Heart right ventricle (tissue), 16 donors: ENCODE results near the gene ABLIM2. TPM values are rescaled to one million over a fixed set of nuclear protein-coding genes. Genes with fewer than 3 reads are reported as not detected.

Source experiments
- ATAC-seq, 8 donors: fragments of 200-7000 bp; cut with Tn5 transposase; one replicate each; pipeline ENCODE4 v1.9.1; 2020; ENCODE audit warnings: mild to moderate bottlenecking in 8 of 8, moderate library complexity in 8 of 8, moderate number of reproducible peaks in 1 of 8
- DNase-seq, 2 donors: peaks; one replicate each; pipeline ENCODE4 v3.0.0-alpha.2; 2020
- H3K27ac ChIP-seq, 10 donors: fragments of 200-600 bp; sonication (generic) in 2 of 10; one replicate each; pipeline versions ENCODE4 v1.5.0 to v1.8.0; 2020 to 2022; ENCODE audit warnings: mild to moderate bottlenecking in 3 of 10
- H3K27me3 ChIP-seq, 7 donors: fragments of 200-600 bp; one replicate each; pipeline ENCODE4 v1.8.0; 2021 to 2022; ENCODE audit warnings: mild to moderate bottlenecking in 2 of 7
- H3K36me3 ChIP-seq, 9 donors: fragments of 200-600 bp; sonication (generic) in 1 of 9; one replicate each; pipeline versions ENCODE4 v1.5.0 to v1.8.0; 2020 to 2022; ENCODE audit warnings: mild to moderate bottlenecking in 2 of 9
- H3K4me1 ChIP-seq, 9 donors: fragments of 200-600 bp; sonication (generic) in 1 of 9; one replicate each; pipeline versions ENCODE4 v1.5.0 to v1.8.0; 2020 to 2022; ENCODE audit warnings: mild to moderate bottlenecking in 4 of 9
- H3K4me3 ChIP-seq, 10 donors: fragments of 200-600 bp; sonication (generic) in 2 of 10; one replicate each; pipeline versions ENCODE4 v1.5.0 to v1.8.0; 2020 to 2022; ENCODE audit warnings: mild to moderate bottlenecking in 7 of 10, moderate library complexity in 2 of 10
- H3K9me3 ChIP-seq, 11 donors: fragments of 200-600 bp in 10 of 11; sonication (generic) in 2 of 11; one replicate each; pipeline versions ENCODE4 v1.5.0 to v1.8.0; 2013 to 2022; ENCODE audit warnings: mild to moderate bottlenecking in 2 of 11, control low read depth in 1 of 11, moderate library complexity in 1 of 11
- WGBS, 2 donors: extraction: QIAGEN DNeasy Blood & Tissue Kit; methylation state at CpG; one replicate each; pipeline ENCODE4 v1.1.7; 2013; ENCODE audit warnings: inconsistent platforms in 1 of 2; 5-methylcytosine and 5-hydroxymethylcytosine counted together
- intact Hi-C, 10 donors: fragments of 100-400 bp; cut with DNase I; formaldehyde crosslinking; loops; one replicate each; pipeline versions ENCODE4 v1.11.1 to v1.14.2; 2022
- polyA plus RNA-seq, 2 donors: library from polyadenylated mRNA; stranded (reverse); fragments of 200-250 nt; gene quantifications; one replicate each; pipeline ENCODE4 v1.2.3, GENCODE V29; 2013
- total RNA-seq, 10 donors: library from RNA; stranded (reverse); fragmentation: NEBNext Ultra II Directional in 3 of 10; extraction: Animal tissue kit (Norgen Biotek cat#: 25700) in 3 of 10; gene quantifications; one replicate each; pipeline versions ENCODE4 v1.2.1 to v1.2.4, GENCODE V29; 2021 to 2023
- TF ChIP-seq, protein P1 (sequence below), 9 donors: fragments of 200-600 bp; sonication (generic) in 2 of 9; IDR thresholded peaks; one replicate each; pipeline versions ENCODE4 v1.5.0 to v1.8.0; 2021 to 2022; ENCODE audit warnings: antibody characterized with exemption in 9 of 9, mild to moderate bottlenecking in 5 of 9, moderate library complexity in 1 of 9
- donor health status: Arrhythmogenic right ventricular cardiomyopathy.
- donor health status: ischemic (EF 13 %, LVEDD 7.1; RV severe dilation, severe dysfunction).
- donor health status: healthy with polysubstance abuse.
- donor health status: DM: no; HTN: yes; CAD: no.
- donor health status: DM: no; HTN: no; CAD: no.
- donor health status: ischemic (EF 25% LVEDD 6.9; RV normal size, moderate dysfunction).
- donor health status: ischemic (EF 25% LVEDD 5.7; RV mildly dilated, moderate dysfunction).
- donor health status: healthy.
- donor health status: DM: yes; HTN: yes; CAD: no.
- donor health status: Ischemic cardiomyopathy.
- donor health status: ischemic (EF 35%, LVEDD 5.7; RV mildly dilated, moderate dysfunction).
- donor health status: nonischemic (EF 11% LVEDD 7.7; RV severe dilation, severe dysfunction).
- donor health status: DM: yes; HTN: yes; CAD: no.
- donor health status: PGD.
- donor health status: ischemic (EF 29% LVEDD 5.4; RV normal size, mild dysfunction).
- donor health status: nonischemic (EF 23%, LVEDD 6.1; RV moderate dilation, normal function).

ABLIM2 gene
- total and polyA plus RNA-seq, 12 donors = 7.2 to 27.8 (median 17.6) TPM

DNA sequence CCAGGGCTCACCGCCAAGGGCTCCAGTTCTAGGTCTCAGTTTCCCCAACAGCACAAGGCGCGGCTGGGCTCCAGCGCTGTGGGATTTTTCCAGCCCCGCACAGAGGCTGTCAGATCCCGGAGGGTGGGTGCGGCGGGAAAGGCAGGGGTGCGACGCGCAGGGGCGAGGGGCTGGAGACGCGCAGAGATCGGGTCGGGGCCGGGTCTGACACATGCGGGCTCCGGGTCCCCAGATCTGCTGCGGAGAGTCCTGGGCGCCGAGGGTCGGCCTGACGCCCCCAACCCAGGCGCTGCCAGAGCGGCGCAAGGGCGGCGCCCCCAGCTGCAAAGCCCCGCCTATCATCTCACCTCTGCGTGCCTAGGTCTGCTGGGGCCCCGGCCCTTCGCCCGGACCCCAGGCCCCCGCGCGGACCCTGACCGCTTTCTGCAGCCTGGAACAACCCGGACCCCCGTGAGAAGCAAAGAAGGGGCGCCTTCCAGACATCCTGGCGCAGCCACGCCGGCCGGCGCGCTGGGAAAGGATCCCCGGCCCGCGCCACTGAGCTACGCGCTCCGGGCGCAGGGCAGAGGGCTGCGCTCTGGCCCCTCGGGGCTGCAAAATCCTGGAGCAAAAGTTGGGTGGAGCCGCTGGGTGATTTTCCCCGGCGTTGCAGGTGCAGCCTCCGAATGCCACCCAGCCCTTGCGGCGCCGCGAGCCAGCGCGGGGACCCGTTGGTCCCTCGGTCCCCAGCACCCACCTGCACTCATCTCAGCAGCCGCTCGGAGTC lies 486 bp downstream of the ABLIM2 start:
- TF ChIP-seq, protein P1, sequence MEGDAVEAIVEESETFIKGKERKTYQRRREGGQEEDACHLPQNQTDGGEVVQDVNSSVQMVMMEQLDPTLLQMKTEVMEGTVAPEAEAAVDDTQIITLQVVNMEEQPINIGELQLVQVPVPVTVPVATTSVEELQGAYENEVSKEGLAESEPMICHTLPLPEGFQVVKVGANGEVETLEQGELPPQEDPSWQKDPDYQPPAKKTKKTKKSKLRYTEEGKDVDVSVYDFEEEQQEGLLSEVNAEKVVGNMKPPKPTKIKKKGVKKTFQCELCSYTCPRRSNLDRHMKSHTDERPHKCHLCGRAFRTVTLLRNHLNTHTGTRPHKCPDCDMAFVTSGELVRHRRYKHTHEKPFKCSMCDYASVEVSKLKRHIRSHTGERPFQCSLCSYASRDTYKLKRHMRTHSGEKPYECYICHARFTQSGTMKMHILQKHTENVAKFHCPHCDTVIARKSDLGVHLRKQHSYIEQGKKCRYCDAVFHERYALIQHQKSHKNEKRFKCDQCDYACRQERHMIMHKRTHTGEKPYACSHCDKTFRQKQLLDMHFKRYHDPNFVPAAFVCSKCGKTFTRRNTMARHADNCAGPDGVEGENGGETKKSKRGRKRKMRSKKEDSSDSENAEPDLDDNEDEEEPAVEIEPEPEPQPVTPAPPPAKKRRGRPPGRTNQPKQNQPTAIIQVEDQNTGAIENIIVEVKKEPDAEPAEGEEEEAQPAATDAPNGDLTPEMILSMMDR (IDR thresholded peaks at IDR 0.05) = no peak
- no peaks in the 10 kb centered on the region for H3K9me3 ChIP-seq
- peaks cover 9 to 38% (median 23%) of the 10 kb centered on the region in 9 donors for H3K4me1 ChIP-seq
- H3K27ac ChIP-seq = peak overlapping the region in 6 of 10 donors; percentile 34 to 58 (median 46)
- intact Hi-C loops = loop anchor here in 1 of 10 donors (5.0 kb wide), 1 partner anchor 106 kb away; no protein-coding TSS in a partner anchor
- DNase-seq (no peak), ATAC-seq (peak in 2 of 8 donors; percentile 1 to 5)
- no peaks in the 10 kb centered on the region for H3K36me3 ChIP-seq
- WGBS, 2 donors = 2 to 3% methylated on average over 66 to 70 of the region's 70 CpGs
- H3K4me3 ChIP-seq = peak overlapping the region; percentile 59 to 97 (median 90)
- peaks cover 0 to 22% (median 6%) of the 10 kb centered on the region in 7 donors for H3K27me3 ChIP-seq

DNA sequence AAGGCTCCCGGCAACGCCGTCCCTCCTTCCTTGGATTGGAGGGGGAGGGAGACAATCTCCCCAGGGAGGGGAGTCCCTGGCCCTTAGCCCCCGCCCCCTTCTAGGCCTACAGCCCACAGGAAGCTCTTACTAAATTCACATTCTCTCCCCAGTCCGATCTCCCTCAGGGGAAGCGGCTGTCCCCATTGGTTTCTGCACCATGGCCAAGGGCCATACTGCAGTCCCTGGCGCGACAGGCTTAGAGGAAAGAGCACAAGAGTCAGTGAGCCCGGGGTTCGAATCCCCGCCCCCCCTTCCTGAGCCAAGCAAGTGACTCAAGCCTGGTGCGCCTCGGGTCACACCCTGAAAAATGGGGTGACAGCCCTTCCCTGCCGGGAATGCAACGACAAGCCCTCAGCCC lies 1.1 kb downstream of the ABLIM2 start:
- ATAC-seq (peak; percentile 2 to 46 (median 3)), DNase-seq (peak; percentile 63 to 79)
- Histone ChIP-seq H3K36me3 (no peaks in the 10 kb centered on the region), H3K27ac (peak overlapping the region in 2 of 10 donors; percentile 34 to 49), H3K9me3 (no peaks in the 10 kb centered on the region), H3K27me3 (peaks cover 0 to 22% (median 6%) of the 10 kb centered on the region in 7 donors), H3K4me1 (peaks cover 9 to 44% (median 25%) of the 10 kb centered on the region in 9 donors), H3K4me3 (peak overlapping the region; percentile 59 to 97 (median 90))
- TF ChIP-seq, protein P1 (IDR thresholded peaks at IDR 0.05) = no peak
- intact Hi-C loops = loop anchor here in 1 of 10 donors (5.0 kb wide), 1 partner anchor 105 kb away; no protein-coding TSS in a partner anchor
- whole genome bisulfite sequencing, 2 donors = 28 to 36% methylated on average over 15 of the region's 15 CpGs

DNA sequence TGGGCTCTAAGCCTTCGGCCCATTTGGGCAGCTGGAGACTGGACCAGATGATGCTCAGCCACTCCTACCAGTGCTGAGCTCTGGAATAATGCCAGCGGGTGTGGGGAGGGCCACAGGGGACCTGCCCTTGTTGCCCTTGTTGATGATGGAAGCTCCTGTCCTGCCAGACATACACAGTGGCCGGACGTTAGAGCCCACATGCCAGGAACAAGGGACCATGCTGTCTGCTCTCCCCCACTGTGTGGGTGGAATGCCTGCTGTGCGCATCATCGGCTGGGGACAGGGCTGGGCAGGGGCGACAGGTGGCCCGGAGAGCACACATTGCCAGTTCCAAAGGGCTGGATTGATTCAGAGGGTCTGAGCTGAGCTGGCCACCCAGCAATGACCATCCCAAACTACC lies 2.0 kb downstream of the ABLIM2 start:
- Histone ChIP-seq H3K36me3 (no peaks in the 10 kb centered on the region), H3K27me3 (peaks cover 0 to 22% (median 6%) of the 10 kb centered on the region in 7 donors), H3K4me1 (peaks cover 9 to 51% (median 28%) of the 10 kb centered on the region in 9 donors), H3K9me3 (no peaks in the 10 kb centered on the region), H3K4me3 (no peak overlapping the region), H3K27ac (no peak overlapping the region)
- intact Hi-C loops = loop anchor here in 1 of 10 donors (5.0 kb wide), 1 partner anchor 104 kb away; no protein-coding TSS in a partner anchor
- WGBS, 2 donors = 55 to 58% methylated on average over 8 of the region's 8 CpGs
- ATAC-seq = no peak
- DNase-seq = no peak
- TF ChIP-seq, protein P1 (IDR thresholded peaks at IDR 0.05) = no peak

DNA sequence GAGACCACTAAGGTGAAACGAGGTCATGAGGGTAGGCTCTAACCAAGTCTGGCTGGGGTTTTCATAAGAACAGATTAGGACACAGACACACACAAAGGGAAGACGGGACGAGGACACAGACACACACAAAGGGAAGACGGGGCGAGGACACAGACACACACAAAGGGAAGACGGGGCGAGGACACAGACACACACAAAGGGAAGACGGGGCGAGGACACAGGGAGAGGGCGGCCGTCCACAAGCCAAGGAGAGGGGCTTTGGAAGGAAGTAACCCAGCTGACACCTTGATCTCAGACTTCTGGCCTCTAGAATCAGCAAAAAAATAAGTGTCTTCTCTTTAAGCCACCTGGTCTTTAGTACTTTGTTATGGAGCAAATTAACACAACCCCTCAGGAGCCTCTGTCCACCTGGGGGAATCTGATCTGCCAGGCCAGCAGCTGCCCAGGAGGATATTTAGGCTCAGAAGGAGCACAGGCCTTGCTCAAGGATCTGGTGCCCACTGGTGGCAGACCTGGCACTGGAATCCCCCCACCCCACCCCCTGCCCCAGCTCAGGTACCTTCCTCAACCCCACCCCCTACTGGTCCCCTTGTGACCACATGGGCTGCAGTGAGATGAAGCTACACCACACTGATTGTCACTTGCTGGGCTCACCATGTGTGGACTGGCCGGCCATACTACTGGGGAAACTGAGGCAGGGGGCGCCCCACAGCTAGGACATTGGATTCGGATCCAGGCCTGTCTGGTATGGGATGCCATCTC lies 2.8 kb downstream of the ABLIM2 start:
- Histone ChIP-seq H3K4me3 (no peak overlapping the region), H3K27me3 (peaks cover 0 to 22% (median 6%) of the 10 kb centered on the region in 7 donors), H3K27ac (no peak overlapping the region), H3K4me1 (peaks cover 9 to 51% (median 28%) of the 10 kb centered on the region in 9 donors), H3K9me3 (no peaks in the 10 kb centered on the region), H3K36me3 (no peaks in the 10 kb centered on the region)
- TF ChIP-seq, protein P1 (IDR thresholded peaks at IDR 0.05) = no peak
- 94 to 95% methylated on average over 14 of the region's 14 CpGs for WGBS, 2 donors
- DNase-seq (peak in 1 of 2 donors; percentile 3), ATAC-seq (no peak)
- intact Hi-C loops = loop anchor here in 1 of 10 donors (5.0 kb wide), 1 partner anchor 104 kb away; no protein-coding TSS in a partner anchor
